ENCODE results near the gene MAB21L2.

GRCh38 chr4:150562751-150563150 is 19.2 kb upstream of the MAB21L2 start:
- TF ChIP-seq CTCF (IDR thresholded peaks at IDR 0.05) (no peak), EZH2phosphoT487 (IDR thresholded peaks at IDR 0.05) (no peak)
